GOT3 (cell line): ENCODE results near the gene SLC25A22.

Experiments used
- DNase-seq: peaks from one replicate; lab custom pipeline; 2025; ENCODE audit warnings: mixed read lengths; lab: John Stamatoyannopoulos, UW

SLC25A22 gene

GRCh38 chr11:771617-772204 is 26.4 kb downstream of the SLC25A22 start:
- no peak for DNase-seq

DNA sequence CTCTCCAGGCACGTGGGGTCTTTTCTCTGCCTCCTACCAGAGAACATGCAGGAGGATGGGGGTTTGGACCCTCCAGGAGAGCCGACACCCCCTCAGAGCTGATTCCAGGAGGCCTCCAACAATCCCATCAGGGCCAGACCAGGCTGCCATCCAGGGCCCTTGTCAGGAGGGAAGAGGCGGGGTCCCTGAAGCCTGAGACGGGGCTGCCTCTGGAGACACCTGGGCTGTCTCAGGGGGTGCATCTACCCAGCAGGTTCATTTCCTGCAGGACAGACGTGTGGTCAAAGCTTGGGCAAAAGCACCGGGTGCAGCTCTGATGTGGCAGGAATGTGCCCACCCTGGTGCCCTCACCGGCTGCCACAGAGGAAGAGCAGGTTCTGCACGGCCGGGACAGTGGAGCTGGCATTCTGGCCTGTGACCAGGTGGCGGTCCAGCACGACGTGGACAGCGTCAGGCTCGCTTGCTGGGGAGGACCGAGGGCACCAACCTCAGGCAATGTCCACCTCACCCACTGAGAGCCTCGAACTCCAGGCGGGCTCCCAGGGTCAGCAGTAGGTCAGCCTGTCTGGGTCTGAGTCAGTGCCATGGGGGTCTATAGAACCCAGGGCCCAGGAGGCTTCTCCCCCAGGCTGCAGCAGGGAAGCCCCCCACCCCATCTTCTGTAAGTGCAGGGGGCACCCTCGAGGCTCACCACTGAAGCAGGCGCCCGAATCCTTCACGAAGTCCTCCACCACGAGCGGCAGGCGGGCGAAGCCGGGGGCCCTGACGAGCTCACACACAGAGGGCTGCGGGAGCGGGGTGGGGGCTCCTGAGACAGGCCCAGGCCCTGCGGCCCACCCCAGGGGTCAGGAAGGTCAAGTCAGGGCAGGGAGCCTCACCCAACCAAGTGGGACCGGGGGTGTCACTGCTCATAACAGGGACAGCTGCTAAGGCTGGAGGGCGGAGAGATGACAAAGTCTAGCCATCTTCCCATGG is 27.2 kb downstream of the SLC25A22 start:
- no peak for DNase-seq

DNA sequence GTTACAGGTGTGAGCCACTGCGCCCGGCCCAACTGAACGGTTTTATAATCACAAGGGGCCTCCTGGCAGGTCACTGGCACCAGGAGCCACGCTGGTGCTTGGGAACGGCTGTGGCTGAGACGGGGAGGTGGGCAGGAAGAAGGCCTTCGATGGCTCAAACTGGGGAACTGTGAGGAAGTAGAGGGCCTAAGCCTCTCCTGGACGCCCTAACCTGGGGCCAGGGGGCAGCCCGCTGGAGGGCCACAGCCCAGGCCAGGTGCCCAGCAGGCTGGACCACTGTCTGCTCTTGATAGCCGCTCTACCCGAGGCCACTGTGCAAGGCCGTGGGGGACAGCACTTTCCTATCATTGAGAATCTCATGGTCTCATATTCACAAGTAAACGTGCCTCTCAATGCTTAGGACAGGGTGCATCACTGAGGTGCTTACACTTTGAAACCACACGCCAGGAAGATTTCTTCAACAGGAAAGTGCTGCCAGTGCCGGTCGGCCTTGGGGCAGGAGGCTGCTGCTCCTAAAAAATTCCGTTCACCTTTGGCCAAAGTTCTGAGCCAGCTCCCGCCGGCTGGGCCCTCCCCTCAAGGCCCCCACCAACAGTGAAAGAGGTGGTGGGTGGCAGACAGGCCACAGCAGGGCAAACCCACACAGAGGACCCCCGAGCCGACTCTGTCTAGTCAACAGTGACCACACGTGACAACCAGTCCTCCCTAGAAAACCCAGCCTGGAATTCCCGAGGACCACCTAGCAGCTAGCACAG is 28.0 kb downstream of the SLC25A22 start:
- DNase-seq = no peak

- DNase-seq = no peak
These were observed 30.8 kb downstream of the SLC25A22 start for GRCh38 chr11:767238-767637.

- DNase-seq = no peak
These were observed 31.2 kb downstream of the SLC25A22 start for GRCh38 chr11:766936-767210.

GRCh38 chr11:766106-766935 is 31.8 kb downstream of the SLC25A22 start:
- DNase-seq = no peak

- DNase-seq = no peak
These were observed 32.3 kb downstream of the SLC25A22 start for GRCh38 chr11:765802-766091.

GRCh38 chr11:765025-765801 is 32.9 kb downstream of the SLC25A22 start:
- DNase-seq = no peak

DNA sequence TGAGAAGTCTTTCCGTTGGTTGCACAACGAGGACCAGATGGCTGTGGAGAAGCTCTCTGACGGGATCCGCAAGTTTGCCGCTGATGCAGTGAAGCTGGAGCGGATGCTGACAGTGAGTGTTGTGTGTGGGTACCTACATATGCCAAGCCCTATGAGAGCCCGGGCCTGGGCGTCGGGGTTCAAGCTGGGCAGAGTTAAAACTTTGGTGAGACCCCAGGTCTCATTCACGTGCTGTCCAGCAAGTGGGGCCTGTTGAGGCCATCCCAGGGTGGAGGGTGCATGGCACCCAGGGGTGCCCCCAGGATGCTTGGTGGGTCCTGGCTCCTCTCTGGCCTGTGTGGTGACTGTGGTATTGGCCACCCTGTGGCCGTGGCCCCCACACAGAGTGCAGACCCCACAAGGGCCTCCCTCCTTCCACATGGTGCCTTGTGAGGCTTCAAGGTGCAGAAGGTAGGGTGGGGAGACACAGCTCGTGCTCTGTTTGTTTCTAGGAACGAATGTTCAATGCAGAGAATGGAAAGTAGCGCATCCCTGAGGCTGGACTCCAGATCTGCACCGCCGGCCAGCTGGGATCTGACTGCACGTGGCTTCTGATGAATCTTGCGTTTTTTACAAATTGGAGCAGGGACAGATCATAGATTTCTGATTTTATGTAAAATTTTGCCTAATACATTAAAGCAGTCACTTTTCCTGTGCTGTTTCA is 33.6 kb downstream of the SLC25A22 start:
- no peak for DNase-seq

DNA sequence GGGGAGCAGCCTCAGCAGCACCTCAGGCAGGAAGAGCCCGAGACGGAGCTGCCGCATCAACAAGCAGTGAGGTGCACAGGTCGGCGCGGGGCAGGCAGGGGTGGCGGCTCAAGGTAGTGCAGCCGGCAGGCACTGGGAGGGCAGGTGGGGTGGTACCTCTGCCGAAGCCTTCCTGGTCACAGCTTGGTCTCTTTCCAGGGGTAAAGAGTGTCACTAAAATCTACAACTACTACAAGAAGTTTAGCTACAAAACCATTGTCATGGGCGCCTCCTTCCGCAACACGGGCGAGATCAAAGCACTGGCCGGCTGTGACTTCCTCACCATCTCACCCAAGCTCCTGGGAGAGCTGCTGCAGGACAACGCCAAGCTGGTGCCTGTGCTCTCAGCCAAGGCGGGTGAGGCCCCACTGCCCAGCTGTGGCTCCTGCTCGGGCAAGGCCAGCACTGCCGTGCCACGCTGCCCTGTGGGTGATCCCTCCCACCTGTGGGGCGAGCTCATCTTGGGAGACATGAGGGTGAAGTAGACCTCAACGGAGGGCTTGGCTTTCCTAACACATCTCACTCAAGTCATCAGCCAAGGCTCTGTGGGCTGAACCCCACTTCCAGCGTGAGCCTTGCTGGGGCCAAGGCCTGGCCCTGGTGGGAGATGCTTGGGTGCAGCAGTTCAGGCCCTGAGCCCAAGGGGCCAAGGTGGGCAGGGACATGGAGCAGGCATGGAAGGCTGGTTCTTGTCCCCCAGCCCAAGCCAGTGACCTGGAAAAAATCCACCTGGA is 34.3 kb downstream of the SLC25A22 start:
- no peak for DNase-seq

DNA sequence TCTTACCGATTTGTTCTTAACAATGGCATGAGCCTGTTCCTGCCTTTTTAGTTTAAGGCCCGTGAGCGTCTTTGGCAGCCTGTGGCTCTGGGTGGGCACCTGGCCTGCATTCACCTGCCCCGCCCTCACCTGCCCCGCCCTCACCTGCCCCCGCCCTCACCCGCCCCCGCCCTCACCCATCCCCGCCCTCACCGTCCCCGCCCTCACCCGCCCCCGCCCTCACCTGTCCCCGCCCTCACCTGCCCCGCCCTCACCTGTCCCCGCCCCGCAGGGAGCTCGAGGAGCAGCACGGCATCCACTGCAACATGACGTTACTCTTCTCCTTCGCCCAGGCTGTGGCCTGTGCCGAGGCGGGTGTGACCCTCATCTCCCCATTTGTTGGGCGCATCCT is 35.0 kb downstream of the SLC25A22 start:
- no peak for DNase-seq

DNA sequence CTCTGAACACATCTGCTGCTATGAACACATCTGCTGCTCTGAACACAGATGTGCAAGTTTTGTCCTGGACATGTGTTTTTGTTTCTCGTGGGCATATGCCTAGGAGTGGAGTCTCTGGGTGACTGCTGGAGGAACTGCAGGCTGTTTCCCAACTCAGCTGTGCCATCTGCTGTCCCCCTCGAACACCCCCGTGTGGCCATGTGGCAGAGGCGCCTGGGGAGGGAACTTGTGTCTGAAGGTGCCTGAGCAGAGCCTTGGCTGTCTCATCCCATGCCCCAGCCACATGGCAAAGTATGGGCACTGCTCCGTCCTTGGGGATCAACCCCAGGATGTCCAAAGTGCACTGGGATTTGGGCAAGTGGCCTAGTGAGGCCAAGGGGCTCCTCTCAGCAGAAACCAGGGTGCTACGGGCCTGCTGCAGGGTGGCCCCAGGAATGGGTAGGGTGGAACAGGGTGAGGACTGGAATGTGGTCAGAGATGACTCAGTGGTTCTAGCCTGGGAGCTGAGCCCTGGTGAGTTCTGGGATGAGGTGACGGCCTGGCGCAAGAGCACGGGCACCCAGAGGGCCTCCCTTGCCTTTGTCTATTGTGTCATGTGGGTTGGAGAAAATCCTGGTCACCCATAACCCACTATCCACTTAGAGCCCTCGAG is 35.5 kb downstream of the SLC25A22 start:
- DNase-seq = no peak

DNA sequence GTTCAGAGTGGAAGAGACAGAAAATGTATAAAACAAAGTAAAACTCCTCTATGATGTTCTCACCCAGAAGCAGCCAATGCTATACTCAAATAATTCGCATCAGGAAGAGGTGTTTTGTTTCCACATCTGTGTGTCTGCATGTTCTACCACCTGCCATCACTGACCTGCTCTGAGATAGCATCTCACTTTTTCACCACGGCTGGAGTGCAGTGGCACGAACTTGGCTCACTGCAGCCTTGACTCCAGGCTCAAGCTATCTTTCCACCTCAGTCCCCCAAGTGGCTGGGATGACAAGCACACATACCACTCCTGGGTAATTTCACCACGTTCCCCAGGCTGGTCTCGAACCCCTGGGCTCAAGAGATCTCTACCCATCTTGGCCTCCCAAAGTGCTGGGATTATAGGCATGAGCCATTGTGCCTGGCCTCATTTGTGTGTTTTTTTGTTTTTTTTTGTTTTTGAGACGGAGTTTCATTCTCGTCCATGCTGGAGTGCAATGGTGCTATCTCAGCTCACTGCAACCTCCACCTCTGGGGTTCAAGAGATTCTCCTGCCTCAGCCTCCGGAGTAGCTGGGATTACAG is 36.5 kb downstream of the SLC25A22 start:
- no peak for DNase-seq

GRCh38 chr11:760236-760635 is 37.8 kb downstream of the SLC25A22 start:
- no peak for DNase-seq

DNA sequence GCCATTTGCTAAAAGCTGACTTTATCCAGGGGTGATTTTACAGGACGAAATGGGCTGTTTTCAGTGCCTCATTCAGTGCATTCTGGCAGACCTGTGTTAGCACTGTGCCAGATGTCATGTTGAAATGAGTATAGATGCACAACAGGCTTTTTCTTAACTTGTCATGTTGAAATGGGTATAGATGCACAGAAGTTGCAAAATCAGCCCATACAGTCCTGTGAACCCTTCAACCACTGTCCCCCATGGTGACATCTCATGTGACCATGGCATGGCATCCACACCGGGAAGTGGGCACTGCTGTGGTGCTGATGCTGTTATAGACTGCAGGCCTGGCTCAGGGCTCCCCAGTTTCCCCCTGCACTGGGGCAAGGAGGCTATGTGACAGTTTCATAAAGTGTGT is 48.4 kb downstream of the SLC25A22 start:
- DNase-seq = no peak

- no peak for DNase-seq
These were observed 50.1 kb downstream of the SLC25A22 start for GRCh38 chr11:748007-748359.

GRCh38 chr11:747158-748006 is 50.7 kb downstream of the SLC25A22 start, which contains the start of gene TALDO1:
Gene TALDO1, plus strand, starts transcription at chr11:747464. Its CDS starts 18 bp downstream, at chr11:747482.
- DNase-seq = peak; percentile 37
